NCI-H2196 (cell line): ENCODE results near the gene ARHGAP45.
A peak's percentile ranks its signal among the peaks of the same experiment; 100 is the strongest.

Experiments
- DNase-seq: peaks from one replicate; lab custom pipeline; 2025; ENCODE audit not compliant: unreplicated experiment; lab: John Stamatoyannopoulos, UW

ARHGAP45 gene

GRCh38 chr19:1130771-1131717 is 64.1 kb downstream of the ARHGAP45 start:
- DNase-seq: no peak

GRCh38 chr19:1131718-1132551 is 65.0 kb downstream of the ARHGAP45 start:
- DNase-seq: no peak

GRCh38 chr19:1132552-1133383 is 65.8 kb downstream of the ARHGAP45 start:
- DNase-seq: no peak

- DNase-seq: no peak
Observed at GRCh38 chr19:1133471-1133929, 66.5 kb downstream of the ARHGAP45 start.

- DNase-seq: no peak
Observed at GRCh38 chr19:1134431-1134830, 67.5 kb downstream of the ARHGAP45 start.

GRCh38 chr19:1135454-1135853 is 68.5 kb downstream of the ARHGAP45 start:
- no peak for DNase-seq

GRCh38 chr19:1136201-1136600 is 69.2 kb downstream of the ARHGAP45 start:
- DNase-seq: peak; percentile 71
